RWPE2 (cell line): ENCODE measurements around the gene CALU.

Experiments
- ATAC-seq: fragments of 200-7000 bp; cut with Tn5 transposase; 3 replicates; pipeline ENCODE4 v1.9.1; 2021; ENCODE audit warnings: low read depth
- DNase-seq: peaks from one replicate; pipeline ENCODE4 v3.0.0-alpha.2; 2020; ENCODE audit warnings: low spot score
- H3K27ac ChIP-seq: fragments of 450-650 bp; 2 replicates; pipeline ENCODE4 v1.5.1; 2017; ENCODE audit warnings: mild to moderate bottlenecking; ENCODE audit not compliant: poor library complexity, severe bottlenecking
- H3K27me3 ChIP-seq: fragments of 250-450 bp; sonication (Bioruptor Pico); 2 replicates; pipeline ENCODE4 v1.5.1; 2021; ENCODE audit warnings: mild to moderate bottlenecking, moderate library complexity; ENCODE audit not compliant: insufficient read depth, poor library complexity, severe bottlenecking
- H3K36me3 ChIP-seq: fragments of 250-450 bp; sonication (Bioruptor Pico); 2 replicates; pipeline ENCODE4 v1.5.1; 2020; ENCODE audit warnings: low read depth, mild to moderate bottlenecking, moderate library complexity
- H3K4me1 ChIP-seq: fragments of 250-450 bp; sonication (Bioruptor Pico); 2 replicates; pipeline ENCODE4 v1.5.1; 2021; ENCODE audit warnings: mild to moderate bottlenecking, moderate library complexity; ENCODE audit not compliant: insufficient read depth, poor library complexity, severe bottlenecking
- H3K4me3 ChIP-seq: fragments of 250-450 bp; sonication (Bioruptor Pico); 2 replicates; pipeline ENCODE4 v1.5.1; 2021; ENCODE audit warnings: mild to moderate bottlenecking, moderate library complexity; ENCODE audit not compliant: severe bottlenecking
- H3K9me3 ChIP-seq: fragments of 250-450 bp; sonication (Bioruptor Pico); 2 replicates; pipeline ENCODE4 v1.5.1; 2021; ENCODE audit warnings: mild to moderate bottlenecking, moderate library complexity; ENCODE audit not compliant: severe bottlenecking
- CTCF ChIP-seq: fragments of 450-650 bp; IDR thresholded peaks from one replicate; pipeline ENCODE4 v1.5.1; 2017; ENCODE audit warnings: mild to moderate bottlenecking, moderate library complexity; ENCODE audit not compliant: poor library complexity, severe bottlenecking

CALU gene

GRCh38 chr7:128708824-128709223, 30.3 kb upstream of the CALU start:
- Histone ChIP-seq H3K27ac (no peak overlapping the region), H3K4me3 (no peak overlapping the region), H3K36me3 (no peaks in the 10 kb centered on the region), H3K4me1 (peaks cover 4% of the 10 kb centered on the region), H3K9me3 (no peaks in the 10 kb centered on the region), H3K27me3 (no peaks in the 10 kb centered on the region)
- DNase-seq (no peak), ATAC-seq (no peak)
- TF ChIP-seq CTCF: no peak

- Histone ChIP-seq H3K4me1 (peaks cover 6% of the 10 kb centered on the region), H3K27ac (no peak overlapping the region), H3K36me3 (no peaks in the 10 kb centered on the region), H3K9me3 (no peaks in the 10 kb centered on the region), H3K27me3 (no peaks in the 10 kb centered on the region), H3K4me3 (no peak overlapping the region)
- no peak for DNase-seq
- no peak for TF ChIP-seq CTCF
- no peak for ATAC-seq
These were observed 28.7 kb upstream of the CALU start for GRCh38 chr7:128710481-128710880.

GRCh38 chr7:128713794-128714193, 25.4 kb upstream of the CALU start:
- no peaks in the 10 kb centered on the region for H3K36me3 ChIP-seq
- no peak for DNase-seq
- peak; percentile 62 for ATAC-seq
- no peak overlapping the region for H3K4me3 ChIP-seq
- H3K9me3 ChIP-seq: no peaks in the 10 kb centered on the region
- no peak overlapping the region for H3K27ac ChIP-seq
- no peak for TF ChIP-seq CTCF
- H3K4me1 ChIP-seq: peaks cover 6% of the 10 kb centered on the region
- no peaks in the 10 kb centered on the region for H3K27me3 ChIP-seq

- Histone ChIP-seq H3K4me1 (peaks cover 6% of the 10 kb centered on the region), H3K27ac (no peak overlapping the region), H3K9me3 (no peaks in the 10 kb centered on the region), H3K27me3 (no peaks in the 10 kb centered on the region), H3K4me3 (no peak overlapping the region), H3K36me3 (no peaks in the 10 kb centered on the region)
- TF ChIP-seq CTCF: no peak
- no peak for DNase-seq
- no peak for ATAC-seq
These were observed 24.3 kb upstream of the CALU start for GRCh38 chr7:128714701-128715495.

GRCh38 chr7:128718967-128719642, 20.1 kb upstream of the CALU start:
- TF ChIP-seq CTCF: no peak
- H3K27me3 ChIP-seq: no peaks in the 10 kb centered on the region
- no peaks in the 10 kb centered on the region for H3K4me1 ChIP-seq
- ATAC-seq (no peak), DNase-seq (no peak)
- H3K36me3 ChIP-seq: no peaks in the 10 kb centered on the region
- H3K4me3 ChIP-seq: no peak overlapping the region
- H3K27ac ChIP-seq: no peak overlapping the region
- H3K9me3 ChIP-seq: no peaks in the 10 kb centered on the region
